GM12892 (cell line): ENCODE results near the gene OGFOD3.

Source experiments
- POLR2A ChIP-seq: IDR thresholded peaks from 2 replicates; pipeline ENCODE4 v1.6.1; 2011; ENCODE audit warnings: low read depth, low read length, control low read depth
- POLR2AphosphoS5 ChIP-seq: IDR thresholded peaks from 2 replicates; pipeline ENCODE4 v1.6.1; 2011; ENCODE audit warnings: low read depth, low read length, control low read depth
- TAF1 ChIP-seq: IDR thresholded peaks from 2 replicates; pipeline ENCODE4 v1.6.1; 2011; ENCODE audit warnings: low read depth, mild to moderate bottlenecking, control low read depth, low read length, borderline replicate concordance

GRCh38 chr17:82405051-82405450, 13.3 kb downstream of the OGFOD3 start:
- TF ChIP-seq TAF1 (no peak), POLR2A (no peak), POLR2AphosphoS5 (no peak)
